EH (cell line): Measurements from ENCODE around the gene TMEM196.

Source experiments
- DNase-seq: peaks from one replicate; pipeline ENCODE4 v3.0.0-alpha.2; 2015; ENCODE audit warnings: low read depth

Gene TMEM196

DNA sequence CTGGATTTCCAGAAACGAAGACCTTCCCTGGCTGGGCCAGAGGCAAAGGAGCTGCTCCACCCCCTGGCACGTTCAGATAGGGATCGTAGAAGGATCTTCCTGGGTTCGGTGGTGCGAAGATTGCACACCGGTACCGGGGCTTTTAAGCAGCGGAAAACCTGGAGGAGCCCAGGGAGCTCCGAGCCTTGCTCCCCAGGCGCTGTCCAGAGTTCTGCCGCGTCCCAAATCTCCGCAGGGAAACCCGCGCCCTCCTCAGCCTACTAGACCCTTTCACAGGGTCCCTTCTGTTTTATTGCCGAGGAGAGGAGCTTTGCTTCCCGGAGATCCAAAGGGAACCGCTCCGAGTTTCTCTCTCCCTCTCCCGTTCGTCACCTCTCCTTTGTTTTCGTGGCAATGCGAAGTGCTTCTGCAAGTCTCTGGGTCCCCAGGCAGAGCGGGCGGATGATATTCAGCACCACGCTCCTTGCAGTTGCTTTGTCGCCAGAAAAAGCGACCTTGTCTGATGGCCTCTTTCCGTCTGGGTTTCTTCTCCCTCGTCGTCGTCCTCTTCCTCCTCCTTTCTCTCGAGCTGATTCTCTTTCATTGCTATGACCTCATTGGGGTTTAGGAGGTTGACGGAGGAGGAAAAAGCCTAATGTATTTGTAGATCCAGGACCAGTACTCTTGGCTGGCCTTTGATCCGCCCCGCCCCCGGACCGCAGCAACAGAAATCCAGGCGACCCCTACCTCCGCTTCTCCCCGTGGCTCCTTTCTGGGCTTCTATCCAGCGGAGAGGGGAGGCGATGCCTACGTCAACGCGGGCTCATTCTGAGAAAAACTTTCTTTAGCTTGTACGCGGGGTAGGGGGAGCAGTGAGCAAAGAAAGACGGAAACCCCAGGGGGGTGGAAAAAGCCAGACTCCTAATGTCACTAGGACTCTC is at the start of gene TMEM196:
Gene TMEM196 (minus strand): TSS at position 777 of the 920 bp plus-strand sequence. CDS start 921 bp downstream, outside the sequence.
- peak; percentile 1 for DNase-seq

DNA sequence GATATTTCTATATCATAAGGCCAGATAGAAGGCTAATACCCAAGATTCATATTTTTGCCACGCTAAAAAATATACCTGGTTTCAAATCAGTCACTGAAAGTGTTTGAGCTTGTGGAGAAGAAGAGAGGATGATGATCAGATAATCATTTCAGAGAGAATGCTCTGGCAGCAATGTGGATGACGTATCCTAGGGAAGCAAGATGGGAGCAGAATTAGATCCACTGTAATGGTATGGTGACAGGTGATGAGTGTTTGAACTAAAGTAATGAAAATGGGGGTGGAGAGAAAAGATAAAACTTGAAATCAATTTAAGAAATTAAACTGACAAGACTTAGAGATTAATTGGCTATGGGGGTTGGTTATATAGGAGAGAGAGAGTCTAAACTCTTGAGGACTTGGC is 42.7 kb upstream of the TMEM196 start:
- DNase-seq, result no peak

GRCh38 chr7:19815546-19815945 is 42.1 kb upstream of the TMEM196 start:
- DNase-seq, result no peak

DNA sequence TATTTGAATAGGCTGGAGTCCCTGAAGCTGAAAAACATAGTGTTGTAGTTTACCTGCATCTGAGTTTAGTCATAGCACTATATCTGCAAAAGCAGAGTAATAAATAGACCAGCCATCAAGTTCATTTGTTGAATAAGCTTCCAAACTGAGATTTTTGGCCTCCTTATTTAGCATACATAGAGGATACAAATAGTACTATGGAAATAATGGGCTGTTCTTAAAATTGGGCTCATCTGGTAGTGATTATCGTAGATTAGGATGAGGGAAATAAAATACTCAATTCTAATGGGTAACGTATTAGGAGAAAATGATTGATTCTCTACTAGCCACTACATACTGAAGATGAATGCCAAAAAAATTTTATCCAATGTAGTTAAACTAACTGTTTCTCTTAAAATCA is 41.4 kb upstream of the TMEM196 start:
- no peak for DNase-seq

DNA sequence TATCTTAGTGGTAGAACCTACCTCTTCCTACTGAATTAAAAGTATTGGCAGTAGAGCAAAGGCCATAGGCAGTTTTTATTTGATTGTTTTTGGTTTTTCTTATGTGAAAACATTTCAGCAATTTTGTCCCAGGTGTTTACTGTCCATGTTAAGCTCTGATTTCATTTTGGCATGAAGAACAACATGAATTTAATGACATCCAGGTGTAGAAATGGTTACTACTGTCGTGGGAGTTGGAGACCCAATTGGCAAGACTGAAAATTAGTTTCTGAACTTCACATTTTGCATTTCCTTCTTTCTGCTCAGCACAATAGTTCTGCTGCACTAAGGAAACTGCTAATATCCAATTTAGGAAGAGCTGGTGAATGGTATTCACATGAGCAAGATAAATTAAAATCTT is 38.0 kb upstream of the TMEM196 start:
- no peak for DNase-seq

GRCh38 chr7:19798986-19799385 is 25.6 kb upstream of the TMEM196 start:
- no peak for DNase-seq

GRCh38 chr7:19783541-19783940 is 10.1 kb upstream of the TMEM196 start:
- no peak for DNase-seq

DNA sequence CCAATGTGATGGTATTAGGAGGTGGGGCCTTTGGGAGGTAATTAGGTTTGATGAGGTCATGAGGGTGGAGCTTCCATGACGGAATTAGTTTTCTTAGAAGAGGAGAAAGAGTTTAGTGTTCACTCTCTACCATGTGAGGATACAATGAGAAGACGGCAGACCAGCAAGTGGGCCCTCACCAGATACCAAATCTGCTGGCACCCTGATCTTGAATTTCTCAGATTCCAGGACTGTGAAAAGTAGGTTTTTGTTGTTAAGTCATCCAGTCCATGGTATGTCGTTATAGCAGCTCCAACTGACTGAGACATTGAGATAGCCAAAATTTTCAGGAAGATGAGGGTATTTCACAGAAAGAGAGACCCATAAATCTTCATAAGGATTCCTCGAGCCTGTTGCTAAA is 3.6 kb upstream of the TMEM196 start:
- no peak for DNase-seq

DNA sequence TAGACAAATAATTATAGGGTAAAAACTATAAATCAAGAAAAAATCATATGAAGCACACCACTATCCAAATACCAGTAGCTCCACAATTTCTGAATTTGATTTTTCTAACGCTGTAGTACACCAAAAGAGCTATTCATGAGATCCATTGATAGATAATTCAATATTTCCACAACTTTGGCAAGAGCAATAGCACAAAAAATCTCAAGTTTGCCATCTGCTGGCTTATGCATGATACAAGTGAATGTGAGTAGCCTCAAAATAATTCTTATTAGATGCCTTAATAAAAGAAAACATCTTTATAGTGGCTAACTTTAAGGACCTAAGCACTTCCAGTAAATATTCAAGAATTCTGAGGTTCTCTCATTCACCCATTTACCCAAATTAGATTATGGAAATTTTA is 2.2 kb upstream of the TMEM196 start:
- no peak for DNase-seq

DNA sequence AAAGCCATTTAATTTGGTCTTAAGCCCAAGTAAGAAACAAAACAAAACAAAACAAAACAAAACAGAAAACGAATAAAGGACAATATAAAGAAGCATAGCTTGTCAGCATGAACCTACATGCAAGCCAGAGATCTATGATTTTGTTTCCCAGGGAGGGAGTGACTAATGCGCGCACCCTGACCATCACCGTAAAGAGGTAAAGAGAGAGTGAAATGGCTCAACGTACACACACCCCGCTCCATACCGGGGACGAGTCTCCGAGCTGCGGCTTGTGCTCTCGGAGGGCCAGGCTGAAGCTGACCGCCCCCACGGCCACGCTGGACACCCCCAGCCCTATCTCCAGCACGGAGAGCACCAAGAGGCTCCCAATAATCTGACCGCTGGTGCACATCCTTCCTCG is 1.1 kb downstream of the TMEM196 start:
- no peak for DNase-seq

- no peak for DNase-seq
Observed at GRCh38 chr7:19762631-19763030, 10.8 kb downstream of the TMEM196 start.

- DNase-seq, result peak; percentile 32
Observed at GRCh38 chr7:19754521-19755116, 18.8 kb downstream of the TMEM196 start.

- DNase-seq, result no peak
Observed at GRCh38 chr7:19752020-19752419, 21.4 kb downstream of the TMEM196 start.

DNA sequence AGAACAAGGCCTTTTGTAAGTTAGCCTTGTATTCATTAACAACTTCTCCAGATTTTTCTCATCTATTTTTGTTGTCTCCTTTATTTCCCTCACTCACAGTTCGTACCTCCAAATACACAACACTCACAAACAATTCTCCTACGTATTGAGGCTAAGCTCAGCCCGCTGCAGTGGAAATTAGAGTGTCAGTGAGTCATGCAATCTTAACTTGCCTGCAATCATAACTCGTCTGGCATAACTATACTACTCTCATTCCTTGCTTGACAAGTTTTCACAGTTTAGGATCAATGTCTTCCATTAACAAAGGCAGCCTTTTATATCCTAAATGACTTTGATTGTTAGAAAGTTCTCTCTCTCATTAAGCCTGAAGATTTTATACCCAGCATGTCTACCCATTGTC is 23.8 kb downstream of the TMEM196 start:
- DNase-seq, result peak; percentile 0

DNA sequence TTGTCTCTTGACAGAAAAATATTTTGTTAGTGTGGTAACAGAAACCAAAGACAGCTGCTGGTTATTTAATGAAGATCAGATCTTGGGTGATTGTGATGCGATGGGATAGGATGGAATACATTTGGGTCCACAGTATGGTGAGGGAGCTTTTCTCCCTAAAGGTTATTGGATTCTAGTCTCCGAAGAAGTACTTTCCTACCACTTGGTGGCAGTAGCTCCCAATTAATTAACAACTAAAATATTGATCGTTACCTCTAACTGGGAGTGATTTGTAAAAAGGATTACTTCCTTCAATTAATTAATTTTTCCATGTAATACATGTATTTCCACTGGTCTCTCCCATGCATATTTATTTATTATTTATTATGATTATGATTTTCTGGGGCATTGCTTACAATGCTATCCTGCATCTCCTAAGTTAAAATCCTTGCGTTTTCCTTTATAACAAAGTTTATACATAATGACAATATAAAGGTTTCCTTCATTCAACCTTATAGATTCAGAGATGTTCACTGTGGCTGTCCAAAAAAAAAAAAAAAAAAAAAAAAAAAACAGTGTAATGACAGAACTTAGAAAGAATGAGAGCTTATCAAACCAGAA is 25.6 kb downstream of the TMEM196 start:
- peak; percentile 15 for DNase-seq

DNA sequence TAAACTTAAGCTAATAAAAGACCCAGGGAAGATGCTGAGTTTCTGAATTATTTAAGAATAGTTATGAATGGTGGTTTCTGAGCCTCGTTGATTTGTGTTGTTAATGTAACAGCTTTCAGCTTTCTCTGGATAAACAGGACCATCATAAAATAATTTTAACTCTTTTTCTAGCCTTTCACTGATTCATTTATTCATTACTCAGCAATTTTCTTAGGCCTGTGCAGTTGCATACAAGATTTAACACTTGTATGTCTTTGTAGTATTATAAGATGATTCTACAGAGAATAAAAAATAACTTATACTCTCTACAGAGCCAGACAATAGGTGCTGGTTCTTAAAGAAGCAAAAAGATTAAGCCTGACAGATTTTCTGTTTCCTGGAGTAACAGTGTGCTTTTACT is 29.3 kb downstream of the TMEM196 start:
- no peak for DNase-seq

DNA sequence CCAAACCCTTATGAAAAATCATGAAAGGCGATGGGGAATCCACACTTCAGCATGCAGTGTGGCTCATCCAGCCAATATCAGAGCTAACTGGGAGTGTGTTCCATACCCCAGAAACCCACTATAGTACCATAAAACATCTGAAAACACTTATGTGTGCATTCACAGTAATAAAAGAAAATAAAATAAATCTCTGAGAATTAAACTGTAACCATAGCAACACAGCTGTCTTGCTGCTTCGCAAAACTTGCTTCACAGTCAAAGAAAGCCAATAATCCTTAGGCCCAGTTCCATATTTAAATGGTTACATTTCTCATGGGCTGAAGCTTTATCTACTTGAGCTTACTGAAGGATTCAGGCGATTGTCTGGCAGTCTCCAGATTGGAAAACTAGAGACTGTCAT is 44.7 kb downstream of the TMEM196 start:
- no peak for DNase-seq

DNA sequence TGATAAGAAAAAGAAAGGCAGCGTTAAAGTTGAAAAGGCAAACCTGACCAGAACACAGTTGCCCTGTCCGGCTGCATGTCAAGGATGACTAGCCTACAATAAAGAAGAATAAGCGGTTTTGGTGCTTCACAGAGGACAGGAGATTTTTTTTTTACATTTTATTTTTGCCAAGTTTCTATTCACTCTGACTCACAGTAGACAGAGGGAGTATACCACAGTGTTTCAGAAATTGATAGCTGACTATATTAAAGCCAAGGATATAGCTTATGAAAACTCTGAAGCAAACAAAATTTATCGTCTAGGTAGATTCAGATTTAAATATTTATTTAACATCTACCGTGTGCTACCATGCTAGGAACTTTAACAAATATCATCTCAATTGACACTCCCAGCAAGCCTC is 47.6 kb downstream of the TMEM196 start:
- DNase-seq, result no peak

DNA sequence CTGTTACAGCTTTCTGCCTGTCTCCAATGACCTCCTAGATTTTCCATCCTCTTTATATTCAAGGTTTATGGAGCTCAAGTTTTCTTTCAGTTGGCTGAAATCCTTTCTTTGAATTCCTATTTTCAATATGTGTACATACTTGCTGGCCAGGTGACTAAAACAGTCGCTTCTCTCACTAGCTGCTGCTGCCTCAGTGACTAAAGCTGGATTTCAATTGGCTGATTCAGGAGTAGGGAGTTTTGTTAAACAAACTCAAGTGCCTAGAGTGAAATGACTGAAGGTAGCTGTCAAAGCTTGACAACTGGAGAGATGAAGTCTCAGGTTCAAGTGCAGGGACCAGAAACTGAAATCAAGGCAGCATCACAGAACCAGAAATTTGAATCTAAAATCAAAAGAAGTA is 57.9 kb downstream of the TMEM196 start:
- no peak for DNase-seq

DNA sequence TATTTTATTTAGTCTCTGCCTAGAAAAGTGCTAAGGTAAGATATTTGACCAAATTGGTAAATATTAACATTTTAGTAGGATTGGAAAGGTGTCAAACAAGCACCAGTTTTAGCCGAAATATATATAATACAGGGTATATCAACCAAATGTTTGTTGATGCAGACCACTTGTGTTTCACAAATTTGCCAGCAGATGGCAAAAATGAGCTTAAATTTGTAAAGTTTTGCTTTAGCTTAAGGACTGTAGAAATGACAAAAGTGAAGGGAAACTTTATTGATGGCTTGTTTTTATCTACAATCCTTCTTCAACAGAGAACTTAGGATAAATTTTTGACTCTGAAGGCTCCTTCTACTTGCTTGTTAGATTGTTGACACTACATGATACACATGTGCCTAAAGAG is 59.7 kb downstream of the TMEM196 start:
- peak; percentile 49 for DNase-seq

DNA sequence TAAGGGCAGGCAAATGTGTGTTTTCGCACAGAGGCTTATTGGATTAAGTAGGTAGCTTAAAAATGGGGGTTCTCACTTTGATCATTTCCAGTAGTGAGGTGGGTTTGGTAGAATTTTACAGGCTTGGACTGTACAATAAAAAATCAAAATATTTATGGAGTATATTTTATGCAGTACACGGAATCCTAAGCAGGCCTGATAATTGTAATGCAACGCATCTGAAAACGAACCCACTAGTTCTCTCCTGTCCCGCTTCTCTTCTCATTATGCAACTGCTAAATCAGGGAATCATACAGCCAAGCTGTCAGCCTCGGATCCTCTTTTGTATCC is 64.2 kb downstream of the TMEM196 start:
- no peak for DNase-seq

- peak; percentile 92 for DNase-seq
Observed at GRCh38 chr7:19708397-19709248, 64.8 kb downstream of the TMEM196 start, which contains the start of gene POLR1F. TSS of gene POLR1F (minus strand) at chr7:19709037. CDS start at chr7:19709016, 21 bp downstream.
